GM12865 (cell line): ENCODE results near the gene EYA4.

ENCODE experiments used
- DNase-seq: peaks from one replicate; pipeline ENCODE4 v3.0.0; 2010; ENCODE audit warnings: low read depth
- H3K4me3 ChIP-seq: 2 replicates; pipeline ENCODE4 v1.5.1; 2011; ENCODE audit warnings: mild to moderate bottlenecking, low read depth, low read length, control low read depth
- CTCF ChIP-seq: IDR thresholded peaks from 2 replicates; pipeline ENCODE4 v1.5.1; 2011; ENCODE audit warnings: low read length, control low read depth, low read depth, inconsistent platforms; ENCODE audit not compliant: insufficient read depth; ENCODE audit errors: missing control alignments

The EYA4 gene

DNA sequence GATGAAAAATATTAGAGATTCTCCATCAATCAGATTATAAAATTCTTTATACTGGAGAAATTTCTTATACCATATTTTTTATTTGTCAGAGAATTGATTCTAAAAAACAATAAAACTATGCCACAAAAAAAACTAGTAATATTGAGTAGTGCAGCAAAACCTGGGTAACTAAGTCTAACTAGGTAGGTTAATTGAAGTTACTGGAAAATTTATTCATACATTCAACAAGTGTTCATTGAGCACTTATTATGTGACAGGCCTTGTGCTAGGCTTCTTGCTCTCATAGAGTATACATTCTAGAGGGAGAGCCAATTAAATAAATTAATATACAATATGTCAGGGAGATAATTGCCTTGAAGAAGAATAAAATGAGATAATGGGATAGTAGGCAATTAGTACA lies 189.4 kb downstream of the EYA4 start:
- H3K4me3 ChIP-seq: no peak overlapping the region
- no peak for DNase-seq
- no peak for TF ChIP-seq CTCF

- DNase-seq: no peak
- no peak overlapping the region for H3K4me3 ChIP-seq
- TF ChIP-seq CTCF: no peak
These were observed 189.9 kb downstream of the EYA4 start for GRCh38 chr6:133431031-133431430.

- TF ChIP-seq CTCF: no peak
- no peak for DNase-seq
- H3K4me3 ChIP-seq: no peak overlapping the region
These were observed 191.1 kb downstream of the EYA4 start for GRCh38 chr6:133432021-133432989.

- no peak for DNase-seq
- TF ChIP-seq CTCF: no peak
- H3K4me3 ChIP-seq: no peak overlapping the region
These were observed 194.0 kb downstream of the EYA4 start for GRCh38 chr6:133435065-133435728.

DNA sequence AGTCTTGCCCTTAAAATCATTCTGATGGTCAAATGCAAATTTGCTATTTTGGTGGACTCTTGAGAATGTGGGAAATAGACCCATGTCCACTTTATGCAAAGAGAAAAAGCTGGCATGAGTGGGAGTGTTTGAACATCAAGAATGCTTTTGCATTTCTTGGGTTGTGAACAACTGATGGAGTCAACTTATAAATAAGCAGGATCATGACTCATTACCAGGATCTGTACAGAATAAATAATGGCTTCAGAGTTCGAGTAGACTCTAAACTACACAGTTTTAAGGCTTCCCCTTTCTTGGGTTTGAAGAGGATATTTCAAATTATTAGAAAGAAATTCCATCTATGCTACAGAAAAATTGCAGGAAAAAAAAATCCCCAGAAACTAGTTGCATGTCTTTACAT lies 195.5 kb downstream of the EYA4 start:
- DNase-seq: no peak
- no peak overlapping the region for H3K4me3 ChIP-seq
- TF ChIP-seq CTCF: no peak

- DNase-seq: no peak
- H3K4me3 ChIP-seq: no peak overlapping the region
- TF ChIP-seq CTCF: no peak
These were observed 200.3 kb downstream of the EYA4 start for GRCh38 chr6:133441491-133441890.
